ENCODE results near the gene GLTPD2.
A peak's percentile ranks its signal among the peaks of the same experiment; 100 is the strongest.

Gene GLTPD2

DNA sequence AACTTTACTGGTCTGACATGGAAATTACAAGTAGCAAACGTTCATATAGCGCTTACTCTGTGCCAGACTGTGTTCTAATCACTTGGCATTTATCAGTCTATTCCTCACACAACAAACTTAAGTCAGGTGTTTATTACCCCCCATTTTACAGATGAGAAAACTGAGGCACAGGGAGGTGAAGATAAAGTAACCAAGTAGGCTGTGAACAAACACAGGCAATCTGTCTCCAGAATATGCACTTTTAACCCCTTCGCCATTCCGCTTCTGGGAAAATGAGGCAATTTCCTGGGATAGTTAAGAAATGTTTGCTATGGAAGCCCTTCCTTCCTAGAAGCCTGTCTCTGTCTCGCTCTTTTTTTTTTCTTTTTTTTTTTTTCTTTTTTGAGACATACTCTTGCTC is 36.8 kb upstream of the GLTPD2 start:
- no peak for ATAC-seq (replicated peaks)
- no peaks in the 10 kb centered on the region for H3K9me3 Mint-ChIP-seq
- no peaks in the 10 kb centered on the region for H3K36me3 Mint-ChIP-seq
- H3K4me1 Mint-ChIP-seq: peaks cover 10 to 13% of the 10 kb centered on the region in 2 donors
- no peak overlapping the region for H3K4me3 Mint-ChIP-seq
- H3K27ac Mint-ChIP-seq: no peak overlapping the region
- no peak for DNase-seq
- H3K27me3 Mint-ChIP-seq: peaks cover 30 to 54% of the 10 kb centered on the region in 2 donors

DNA sequence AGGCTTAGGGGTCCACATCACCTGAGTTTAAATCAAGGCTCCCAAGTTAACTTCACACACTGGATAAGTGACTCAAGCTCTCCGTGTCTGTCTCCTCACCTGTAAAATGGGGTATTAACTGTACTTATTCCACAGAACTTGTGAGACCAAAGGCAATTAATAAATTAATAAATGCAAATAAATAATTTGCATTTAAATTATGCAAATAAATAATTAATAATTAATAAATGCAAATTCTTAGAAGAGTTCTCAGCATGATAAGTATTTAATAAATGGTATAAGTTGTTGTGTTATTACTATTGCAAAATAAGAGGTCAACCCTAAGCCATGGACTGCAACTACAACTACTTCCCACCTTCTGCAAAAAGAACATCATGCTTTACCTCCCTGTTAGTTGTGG is 35.4 kb upstream of the GLTPD2 start:
- Mint-ChIP-seq H3K36me3 (no peaks in the 10 kb centered on the region), H3K4me3 (no peak overlapping the region), H3K9me3 (no peaks in the 10 kb centered on the region), H3K4me1 (peaks cover 3 to 4% of the 10 kb centered on the region in 2 donors), H3K27me3 (peaks cover 29 to 55% of the 10 kb centered on the region in 2 donors), H3K27ac (no peak overlapping the region)
- DNase-seq (no peak), ATAC-seq (replicated peaks) (no peak)

DNA sequence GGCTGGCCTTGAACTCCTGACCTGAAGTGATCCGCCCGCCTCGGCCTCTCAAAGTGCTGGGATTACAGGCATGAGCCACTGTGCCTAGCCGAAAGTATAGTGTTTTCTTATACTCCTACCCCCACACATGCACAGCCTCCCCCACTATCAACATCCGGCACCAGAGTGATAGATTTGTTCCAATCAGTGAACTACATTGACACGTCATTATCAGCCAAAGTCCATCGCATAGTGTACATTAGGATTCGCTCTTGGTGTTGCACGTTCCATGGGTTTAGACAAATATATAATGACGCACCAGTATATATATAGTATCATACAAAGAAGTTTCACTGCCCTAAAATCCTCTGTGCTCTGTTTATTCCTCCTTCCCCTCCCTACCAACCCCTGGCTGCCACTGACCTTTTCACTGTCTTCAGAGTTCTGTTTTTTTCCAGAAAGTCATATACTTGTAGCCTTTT is 29.0 kb upstream of the GLTPD2 start:
- no peaks in the 10 kb centered on the region for H3K9me3 Mint-ChIP-seq
- H3K27me3 Mint-ChIP-seq: peaks cover 19 to 21% of the 10 kb centered on the region in 2 donors
- H3K4me1 Mint-ChIP-seq: peaks cover 7 to 10% of the 10 kb centered on the region in 2 donors
- H3K4me3 Mint-ChIP-seq: no peak overlapping the region
- no peak for DNase-seq
- ATAC-seq (replicated peaks): peak; percentile 42 to 64
- H3K27ac Mint-ChIP-seq: no peak overlapping the region
- no peaks in the 10 kb centered on the region for H3K36me3 Mint-ChIP-seq

DNA sequence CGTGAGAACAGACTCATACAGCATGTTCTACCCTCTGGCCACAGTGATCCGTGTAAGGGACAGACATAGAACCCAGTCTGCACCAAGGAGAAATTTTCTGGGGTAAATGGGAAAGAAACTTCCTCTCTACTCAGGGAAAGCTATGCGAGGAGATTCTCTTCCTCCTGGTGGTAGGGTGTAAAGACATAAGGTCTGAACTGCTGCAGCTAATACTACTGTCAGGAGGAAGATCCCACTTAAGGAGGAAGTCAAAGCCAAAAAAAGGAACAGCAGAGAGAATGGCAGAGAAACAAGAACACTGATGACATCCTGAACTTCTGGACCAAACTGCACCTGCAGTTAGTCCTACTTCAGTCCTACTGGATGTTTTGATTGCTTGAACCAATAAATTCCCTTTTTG is 24.2 kb upstream of the GLTPD2 start:
- ATAC-seq (replicated peaks) (no peak), DNase-seq (no peak)
- H3K4me3 Mint-ChIP-seq: no peak overlapping the region
- no peak overlapping the region for H3K27ac Mint-ChIP-seq
- no peaks in the 10 kb centered on the region for H3K36me3 Mint-ChIP-seq
- H3K27me3 Mint-ChIP-seq: peaks cover 10 to 14% of the 10 kb centered on the region in 2 donors
- H3K9me3 Mint-ChIP-seq: no peaks in the 10 kb centered on the region
- H3K4me1 Mint-ChIP-seq: peaks cover 7 to 10% of the 10 kb centered on the region in 2 donors

DNA sequence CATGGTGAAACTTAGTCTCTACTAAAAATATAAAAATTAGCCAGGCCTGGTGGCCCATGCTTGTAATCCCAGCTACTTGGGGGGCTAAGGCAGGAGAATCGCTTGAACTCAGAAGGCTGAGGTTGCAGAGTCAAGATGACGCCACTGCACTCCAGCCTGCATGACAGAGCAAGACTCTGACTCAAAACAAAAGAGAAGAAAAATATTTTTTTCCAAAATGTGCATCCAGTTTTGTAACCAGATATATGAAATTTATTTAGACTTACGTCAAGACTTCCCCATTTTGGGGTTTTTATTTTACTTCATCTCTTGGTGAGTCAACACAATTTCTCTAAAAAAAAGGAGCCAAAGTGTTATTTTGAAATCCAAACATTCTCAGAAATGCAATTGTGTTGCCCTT is 22.6 kb upstream of the GLTPD2 start:
- H3K27ac Mint-ChIP-seq: no peak overlapping the region
- peak; percentile 19 to 47 for ATAC-seq (replicated peaks)

DNA sequence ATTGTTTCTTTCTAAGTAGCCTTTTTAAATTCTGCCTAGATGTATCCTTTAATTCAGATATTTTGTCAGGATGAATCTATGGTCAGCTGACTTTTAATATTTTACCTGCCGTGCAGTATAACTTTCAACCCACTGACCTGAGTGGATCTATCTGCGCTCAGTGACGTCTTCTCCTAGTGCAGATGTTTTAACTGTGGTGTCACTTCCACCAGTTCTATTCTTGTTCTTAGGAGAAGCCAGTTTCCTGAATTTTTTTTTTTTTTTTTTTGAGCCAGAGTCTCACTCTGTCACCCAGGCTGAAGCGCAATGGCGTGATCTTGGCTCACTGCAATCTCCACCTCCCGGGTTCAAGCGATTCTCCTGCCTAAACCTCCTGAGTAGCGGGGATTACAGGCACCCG is 22.0 kb upstream of the GLTPD2 start:
- Mint-ChIP-seq H3K27me3 (peaks cover 12 to 16% of the 10 kb centered on the region in 2 donors), H3K4me1 (peaks cover 0 to 5% of the 10 kb centered on the region in 2 donors), H3K36me3 (no peaks in the 10 kb centered on the region), H3K4me3 (no peak overlapping the region), H3K9me3 (no peaks in the 10 kb centered on the region), H3K27ac (no peak overlapping the region)
- ATAC-seq (replicated peaks): no peak
- no peak for DNase-seq

More for the DNA sequence above, 22.6 kb upstream of the GLTPD2 start:
- Mint-ChIP-seq H3K4me3 (no peak overlapping the region), H3K9me3 (no peaks in the 10 kb centered on the region), H3K36me3 (no peaks in the 10 kb centered on the region), H3K27me3 (peaks cover 12 to 15% of the 10 kb centered on the region in 2 donors), H3K4me1 (peaks cover 0 to 5% of the 10 kb centered on the region in 2 donors)
- no peak for DNase-seq

DNA sequence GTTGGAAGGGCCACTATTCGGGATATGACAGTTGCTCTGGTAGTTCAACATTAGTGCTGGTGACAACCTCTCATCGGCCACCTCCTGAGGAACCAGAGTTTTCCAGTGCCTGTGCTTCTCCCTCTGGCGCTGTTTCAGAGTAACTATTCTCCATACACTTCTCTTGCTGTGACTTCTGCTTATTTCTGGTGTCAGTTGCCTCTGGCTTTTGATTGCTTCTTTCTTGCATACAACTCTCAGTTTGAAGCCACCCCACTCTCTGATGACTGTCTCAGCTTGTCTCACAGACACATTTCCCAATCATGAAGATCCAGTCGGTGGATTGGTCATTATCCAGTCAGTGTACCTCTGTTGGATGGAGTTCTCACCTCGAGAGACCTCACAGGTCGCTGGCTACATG is 20.5 kb upstream of the GLTPD2 start:
- no peak overlapping the region for H3K27ac Mint-ChIP-seq
- DNase-seq (no peak), ATAC-seq (replicated peaks) (no peak)
- no peak overlapping the region for H3K4me3 Mint-ChIP-seq
- peaks cover 12 to 25% of the 10 kb centered on the region in 2 donors for H3K27me3 Mint-ChIP-seq
- no peaks in the 10 kb centered on the region for H3K9me3 Mint-ChIP-seq
- no peaks in the 10 kb centered on the region for H3K36me3 Mint-ChIP-seq
- peaks cover 0 to 5% of the 10 kb centered on the region in 2 donors for H3K4me1 Mint-ChIP-seq

DNA sequence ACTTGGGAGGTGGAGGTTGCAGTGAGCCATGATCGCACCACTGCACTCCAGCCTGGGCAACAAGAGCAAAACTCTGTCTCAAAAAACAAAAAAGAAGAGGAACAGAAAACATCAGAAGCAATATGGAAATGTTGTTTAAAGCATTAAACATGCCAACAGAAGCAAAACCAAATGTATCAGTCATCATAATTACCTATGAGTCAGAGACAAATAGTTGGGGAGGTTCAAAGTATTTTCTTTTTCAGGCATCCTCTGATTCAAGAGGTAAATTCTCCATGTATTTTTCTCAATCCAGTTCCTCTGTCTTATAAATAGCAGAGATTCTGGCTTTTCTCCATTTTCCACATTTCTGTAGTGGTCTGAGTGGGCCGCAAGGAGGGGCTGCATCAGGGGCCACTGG is 19.1 kb upstream of the GLTPD2 start:
- H3K9me3 Mint-ChIP-seq: no peaks in the 10 kb centered on the region
- H3K36me3 Mint-ChIP-seq: no peaks in the 10 kb centered on the region
- DNase-seq: no peak
- H3K27ac Mint-ChIP-seq: no peak overlapping the region
- peaks cover 12 to 31% of the 10 kb centered on the region in 2 donors for H3K27me3 Mint-ChIP-seq
- ATAC-seq (replicated peaks): peak in 1 of 2 donors; percentile 36
- no peak overlapping the region for H3K4me3 Mint-ChIP-seq
- H3K4me1 Mint-ChIP-seq: peaks cover under 1% of the 10 kb centered on the region in 2 donors

DNA sequence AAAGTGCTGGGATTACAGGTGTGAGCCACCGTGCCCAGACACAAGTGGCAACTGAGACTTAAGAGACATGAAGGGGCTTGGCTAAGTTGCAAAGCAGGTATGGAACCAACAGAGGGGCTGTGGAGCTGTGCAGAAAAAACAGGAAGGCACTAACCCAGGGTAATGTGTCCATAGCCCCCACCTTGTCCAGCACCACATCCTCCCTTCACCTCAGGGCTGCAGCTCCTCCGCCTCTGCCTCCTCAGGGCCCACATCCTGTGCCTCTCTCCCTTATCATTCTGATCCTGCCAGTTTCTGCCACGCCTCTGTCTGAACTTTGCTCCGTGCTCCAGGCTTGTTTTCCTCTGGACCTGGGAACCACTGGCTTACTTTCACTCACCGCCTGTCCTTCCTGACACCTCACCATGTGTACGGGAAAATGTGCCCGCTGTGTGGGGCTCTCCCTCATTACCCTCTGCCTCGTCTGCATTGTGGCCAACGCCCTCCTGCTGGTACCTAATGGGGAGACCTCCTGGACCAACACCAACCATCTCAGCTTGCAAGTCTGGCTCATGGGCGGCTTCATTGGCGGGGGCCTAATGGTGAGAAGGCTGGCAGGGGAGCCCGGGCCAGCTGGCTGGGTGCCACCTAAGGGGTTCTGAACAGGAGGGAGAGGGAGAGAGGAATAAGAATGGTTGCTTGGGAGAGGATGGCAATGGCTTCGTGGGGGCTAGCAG is 17.1 kb upstream of the GLTPD2 start, which contains the start of gene TM4SF5:
TM4SF5 (plus strand) TSS at position 368 of the 716 bp plus-strand sequence; CDS start at position 405, 37 bp downstream.
- Mint-ChIP-seq H3K4me3 (no peak within 1 kb of the TSS), H3K9me3 (no peaks in the 10 kb centered on the region), H3K27ac (no peak within 1 kb of the TSS), H3K27me3 (peaks cover 12 to 31% of the 10 kb centered on the region in 2 donors), H3K4me1 (peaks cover 1 to 5% of the 10 kb centered on the region in 2 donors), H3K36me3 (no peaks in the 10 kb centered on the region)
- ATAC-seq (replicated peaks) (no peak), DNase-seq (no peak)

DNA sequence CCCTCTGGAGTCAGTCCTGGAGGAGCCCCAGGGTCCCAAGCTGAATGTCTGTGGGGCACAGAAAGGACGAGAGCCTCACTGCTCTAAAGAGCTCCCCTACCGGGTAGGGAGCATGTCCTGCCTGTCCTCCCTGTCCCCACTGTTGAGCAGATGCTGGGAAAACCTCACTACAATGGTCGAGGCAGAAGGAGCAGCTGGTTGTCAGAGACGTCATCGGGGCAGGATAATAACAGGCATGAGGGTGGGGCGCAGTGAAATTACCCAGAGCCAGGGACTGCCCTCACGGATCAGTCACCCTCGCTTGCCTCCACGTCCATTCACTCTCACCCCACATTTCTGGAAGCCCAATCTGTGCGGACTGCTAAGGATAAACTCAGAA is 16.5 kb upstream of the GLTPD2 start:
- Mint-ChIP-seq H3K4me1 (peaks cover 1 to 5% of the 10 kb centered on the region in 2 donors), H3K36me3 (no peaks in the 10 kb centered on the region), H3K27ac (no peak overlapping the region), H3K9me3 (no peaks in the 10 kb centered on the region), H3K27me3 (peaks cover 12 to 31% of the 10 kb centered on the region in 2 donors), H3K4me3 (no peak overlapping the region)
- no peak for ATAC-seq (replicated peaks)
- no peak for DNase-seq

DNA sequence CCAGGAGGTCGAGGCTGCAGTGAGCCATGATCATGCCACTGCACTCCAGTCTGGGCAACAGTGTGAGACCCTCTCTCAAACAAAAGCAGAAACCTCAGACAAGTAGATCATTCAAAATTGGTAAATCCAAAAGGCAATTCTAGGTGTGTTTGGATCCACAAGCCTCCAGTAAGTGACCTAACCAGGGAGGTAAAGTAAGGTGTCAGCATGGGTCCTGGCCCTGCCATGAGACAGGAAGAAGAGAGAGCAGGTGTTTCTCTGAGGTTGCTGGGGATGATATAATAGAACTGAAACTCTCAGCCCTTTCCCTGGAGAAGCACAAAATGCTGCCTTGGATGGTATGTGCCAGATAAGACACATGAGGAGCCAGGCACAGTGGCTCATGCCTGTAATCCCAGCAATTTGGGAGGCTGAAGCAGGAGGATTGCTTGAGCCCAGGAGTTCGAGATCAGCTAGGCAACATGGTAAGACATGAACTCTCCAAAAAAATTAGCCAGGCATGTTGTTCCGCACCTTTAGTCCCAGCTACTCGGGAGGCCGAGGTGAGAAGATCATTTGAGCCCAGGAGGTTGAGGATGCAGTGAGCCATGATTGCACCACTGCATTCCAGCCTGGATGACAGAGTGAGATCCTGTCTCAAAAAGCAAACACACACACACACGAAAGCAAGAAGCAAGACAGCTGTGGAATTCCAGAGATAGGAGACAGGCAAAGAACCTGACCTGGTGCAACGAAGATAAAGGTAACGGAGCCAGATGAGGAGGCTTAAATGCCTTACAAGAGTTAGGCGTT is 10.6 kb upstream of the GLTPD2 start:
- Mint-ChIP-seq H3K4me3 (no peak overlapping the region), H3K9me3 (peaks cover 0 to 2% of the 10 kb centered on the region in 2 donors), H3K36me3 (peaks cover 0 to 2% of the 10 kb centered on the region in 2 donors), H3K4me1 (peaks cover 5% of the 10 kb centered on the region in 2 donors), H3K27me3 (peaks cover 26 to 33% of the 10 kb centered on the region in 2 donors), H3K27ac (no peak overlapping the region)
- no peak for DNase-seq
- ATAC-seq (replicated peaks): no peak

DNA sequence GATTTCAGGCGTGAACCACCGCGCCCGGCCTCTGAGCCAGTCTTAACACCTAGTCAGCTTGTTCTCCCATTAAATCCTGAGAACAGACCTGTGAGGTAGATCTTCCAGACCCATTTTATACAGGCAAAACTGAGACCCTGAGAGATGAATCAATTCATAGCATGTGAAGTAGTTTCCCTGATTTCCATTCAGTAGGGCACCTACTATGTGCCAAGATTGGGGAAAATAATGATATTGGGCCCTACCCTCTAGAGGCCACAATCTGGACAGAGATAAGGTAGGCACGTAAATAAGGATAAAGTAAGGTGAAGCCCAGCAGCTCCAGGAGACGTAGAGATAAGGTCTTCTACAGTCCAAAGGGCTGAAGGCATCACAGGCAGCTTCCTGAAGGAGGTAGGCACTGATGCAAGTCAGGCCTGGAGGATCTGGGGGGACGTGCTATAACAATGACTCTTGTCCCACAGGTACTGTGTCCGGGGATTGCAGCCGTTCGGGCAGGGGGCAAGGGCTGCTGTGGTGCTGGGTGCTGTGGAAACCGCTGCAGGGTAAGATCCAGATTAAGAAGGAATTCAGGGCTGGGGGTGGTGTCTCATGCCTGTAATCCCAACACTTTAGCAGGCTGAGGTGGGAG is 8.3 kb upstream of the GLTPD2 start:
- H3K36me3 Mint-ChIP-seq: peaks cover 0 to 2% of the 10 kb centered on the region in 2 donors
- H3K27ac Mint-ChIP-seq: no peak overlapping the region
- no peak for DNase-seq
- ATAC-seq (replicated peaks): no peak
- H3K4me1 Mint-ChIP-seq: peaks cover 4 to 6% of the 10 kb centered on the region in 2 donors
- peaks cover 0 to 2% of the 10 kb centered on the region in 2 donors for H3K9me3 Mint-ChIP-seq
- H3K4me3 Mint-ChIP-seq: no peak overlapping the region
- peaks cover 34 to 44% of the 10 kb centered on the region in 2 donors for H3K27me3 Mint-ChIP-seq

DNA sequence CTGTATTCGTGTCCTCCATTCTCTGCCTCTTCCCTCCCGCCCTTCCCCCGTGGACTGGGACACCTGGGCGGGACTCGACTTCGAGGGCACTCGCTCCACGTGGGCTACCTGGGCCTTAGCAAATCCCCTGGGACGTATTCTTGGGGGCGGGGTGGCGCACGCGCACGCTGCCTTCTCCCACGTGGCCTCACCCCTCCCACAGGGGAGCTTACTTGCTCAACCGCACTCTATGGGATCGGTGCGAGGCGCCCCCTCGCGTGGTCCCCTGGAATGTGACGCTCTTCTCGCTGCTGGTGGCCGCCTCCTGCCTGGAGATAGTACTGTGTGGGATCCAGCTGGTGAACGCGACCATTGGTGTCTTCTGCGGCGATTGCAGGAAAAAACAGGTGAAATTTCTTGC is 6.1 kb upstream of the GLTPD2 start:
- H3K4me3 Mint-ChIP-seq: peak overlapping the region in 1 of 2 donors; percentile 41
- H3K27me3 Mint-ChIP-seq: peaks cover 51 to 66% of the 10 kb centered on the region in 2 donors
- H3K4me1 Mint-ChIP-seq: peaks cover 16 to 25% of the 10 kb centered on the region in 2 donors

More for the DNA sequence above, 6.1 kb upstream of the GLTPD2 start:
- peak overlapping the region; percentile 56 for H3K27ac Mint-ChIP-seq
- H3K9me3 Mint-ChIP-seq: peaks cover 0 to 2% of the 10 kb centered on the region in 2 donors
- H3K36me3 Mint-ChIP-seq: peaks cover 0 to 2% of the 10 kb centered on the region in 2 donors
- no peak for DNase-seq
- no peak for ATAC-seq (replicated peaks)

All from stimulated activated naive B cell treated with anti-CD40 and anti-IgM and Interleukin-4, amounts not matched to agents 10 μg/mL and 1 μg/mL and 100 μg/mL, for 72 hours (primary cell).